PC-3 (cell line): ENCODE data around the gene SEPTIN10.

ENCODE experiments used
- CTCF ChIP-seq: fragments of 300-600 bp; sonication (generic); conservative IDR thresholded peaks from 2 replicates; pipeline ENCODE4 v1.5.1; 2017; ENCODE audit warnings: antibody characterized with exemption, low read depth, mild to moderate bottlenecking, low read length
- EZH2 ChIP-seq: fragments of 300-600 bp; sonication (generic); IDR thresholded peaks from one replicate; pipeline ENCODE4 v1.6.1; 2017; ENCODE audit warnings: antibody characterized with exemption, mild to moderate bottlenecking, low read length; ENCODE audit not compliant: unreplicated experiment
- EZH2phosphoT487 ChIP-seq: fragments of 300-600 bp; sonication (generic); IDR thresholded peaks from 2 replicates; pipeline ENCODE4 v1.6.1; 2018; ENCODE audit warnings: mild to moderate bottlenecking, antibody characterized with exemption, low read length, borderline replicate concordance

GRCh38 chr2:109493176-109493935, 120.4 kb downstream of the SEPTIN10 start:
- TF ChIP-seq CTCF (no peak), EZH2phosphoT487 (no peak), EZH2 (no peak)
